ENCODE results near the gene DNPEP.

DNA sequence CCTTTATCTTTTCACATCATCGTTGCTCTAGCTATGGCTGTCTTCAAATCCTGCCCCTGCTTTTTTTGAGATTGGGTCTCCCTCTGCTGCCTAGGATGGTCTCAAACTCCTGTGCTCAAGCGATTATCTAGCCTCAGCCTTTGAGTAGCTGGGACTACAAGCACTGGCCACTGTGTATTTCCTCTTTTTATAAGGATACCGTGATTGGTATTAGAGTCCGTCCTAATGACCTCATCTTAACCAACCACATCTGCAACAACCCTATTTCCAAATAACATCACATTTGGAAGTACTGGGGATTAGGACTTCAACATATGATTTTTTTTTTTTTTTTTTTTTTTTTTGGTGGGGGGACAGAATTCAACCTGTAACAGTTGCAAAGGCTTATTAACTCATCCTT, 64.3 kb downstream of the DNPEP start:
- TF ChIP-seq, protein P1, sequence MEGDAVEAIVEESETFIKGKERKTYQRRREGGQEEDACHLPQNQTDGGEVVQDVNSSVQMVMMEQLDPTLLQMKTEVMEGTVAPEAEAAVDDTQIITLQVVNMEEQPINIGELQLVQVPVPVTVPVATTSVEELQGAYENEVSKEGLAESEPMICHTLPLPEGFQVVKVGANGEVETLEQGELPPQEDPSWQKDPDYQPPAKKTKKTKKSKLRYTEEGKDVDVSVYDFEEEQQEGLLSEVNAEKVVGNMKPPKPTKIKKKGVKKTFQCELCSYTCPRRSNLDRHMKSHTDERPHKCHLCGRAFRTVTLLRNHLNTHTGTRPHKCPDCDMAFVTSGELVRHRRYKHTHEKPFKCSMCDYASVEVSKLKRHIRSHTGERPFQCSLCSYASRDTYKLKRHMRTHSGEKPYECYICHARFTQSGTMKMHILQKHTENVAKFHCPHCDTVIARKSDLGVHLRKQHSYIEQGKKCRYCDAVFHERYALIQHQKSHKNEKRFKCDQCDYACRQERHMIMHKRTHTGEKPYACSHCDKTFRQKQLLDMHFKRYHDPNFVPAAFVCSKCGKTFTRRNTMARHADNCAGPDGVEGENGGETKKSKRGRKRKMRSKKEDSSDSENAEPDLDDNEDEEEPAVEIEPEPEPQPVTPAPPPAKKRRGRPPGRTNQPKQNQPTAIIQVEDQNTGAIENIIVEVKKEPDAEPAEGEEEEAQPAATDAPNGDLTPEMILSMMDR (IDR thresholded peaks at IDR 0.05) = no peak
- TF ChIP-seq POLR2A (IDR thresholded peaks at IDR 0.05) = no peak

Measured in right lobe of liver (tissue), 4 donors.